NCI-H2196 (cell line): Measurements from ENCODE around the gene LAMB1.
"Not testable (repeated sequence)": the region's sequence is repeated elsewhere in the genome, so short reads cannot be mapped to it uniquely, and the experiment has no call there.

Experiments used
- DNase-seq: peaks from one replicate; lab custom pipeline; 2025; ENCODE audit not compliant: unreplicated experiment; lab: John Stamatoyannopoulos, UW

Gene LAMB1

DNA sequence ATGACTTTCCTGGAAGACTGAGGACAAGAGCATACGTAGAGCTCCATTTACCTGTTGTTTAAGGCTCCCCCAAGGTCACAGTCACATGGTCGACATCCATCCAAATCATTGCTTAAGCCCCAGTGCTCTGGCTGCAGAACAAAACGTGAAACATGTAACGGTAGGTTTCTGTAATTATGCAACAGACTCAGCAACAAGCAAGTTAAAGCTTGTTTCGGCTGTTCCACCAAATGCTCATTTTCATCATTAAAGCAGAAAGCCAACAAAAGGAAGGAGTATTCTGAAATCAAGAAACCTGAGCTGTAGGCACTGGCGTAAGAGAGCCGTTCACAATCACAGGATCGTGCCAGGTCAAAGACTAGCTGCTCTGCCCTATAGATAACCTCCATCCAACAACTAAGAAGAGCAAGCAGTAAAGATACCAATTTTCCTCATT is 30.0 kb downstream of the LAMB1 start:
- DNase-seq, result peak; percentile 25

GRCh38 chr7:107972075-107972482 is 30.9 kb downstream of the LAMB1 start:
- DNase-seq, result no peak

GRCh38 chr7:107971613-107972012 is 31.3 kb downstream of the LAMB1 start:
- no peak for DNase-seq

DNA sequence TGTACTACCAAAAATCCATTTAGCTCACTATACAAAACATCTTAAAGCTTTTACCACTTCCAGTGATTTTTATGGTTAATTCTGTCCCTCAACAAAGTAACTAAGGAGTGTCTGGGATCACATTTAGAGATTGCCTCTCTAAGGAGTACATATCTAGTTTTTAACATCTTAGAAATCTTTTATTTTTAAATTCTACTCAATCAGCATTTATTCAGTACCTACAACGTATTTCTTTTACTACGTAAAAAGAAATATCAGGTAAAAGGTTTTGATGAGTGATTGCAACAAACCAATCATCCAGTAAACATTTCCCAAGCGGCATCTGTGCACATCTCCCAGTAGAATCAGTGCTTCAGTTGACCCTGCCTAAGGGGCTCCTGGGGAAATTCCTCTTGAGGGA is 31.9 kb downstream of the LAMB1 start:
- no peak for DNase-seq

DNA sequence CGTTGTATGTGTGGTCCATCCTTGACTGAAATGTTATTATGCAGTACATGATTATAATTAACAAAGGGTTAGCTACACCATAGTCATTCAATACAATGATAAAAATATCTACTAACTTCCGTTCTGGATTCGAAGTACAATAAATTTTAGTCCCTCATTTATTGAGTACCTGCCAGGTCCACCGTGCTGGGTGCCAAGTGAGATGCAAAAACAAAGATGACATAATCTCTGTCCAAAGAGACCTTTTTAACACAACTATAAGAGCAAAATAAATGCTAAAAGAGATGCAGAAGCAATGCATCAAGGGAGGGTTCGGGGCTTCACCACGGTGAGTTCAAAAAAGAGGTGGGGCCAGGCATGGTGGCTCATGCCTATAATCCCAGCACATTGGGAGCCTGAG is 33.1 kb downstream of the LAMB1 start:
- no peak for DNase-seq

GRCh38 chr7:107968449-107968848 is 34.5 kb downstream of the LAMB1 start:
- no peak for DNase-seq

DNA sequence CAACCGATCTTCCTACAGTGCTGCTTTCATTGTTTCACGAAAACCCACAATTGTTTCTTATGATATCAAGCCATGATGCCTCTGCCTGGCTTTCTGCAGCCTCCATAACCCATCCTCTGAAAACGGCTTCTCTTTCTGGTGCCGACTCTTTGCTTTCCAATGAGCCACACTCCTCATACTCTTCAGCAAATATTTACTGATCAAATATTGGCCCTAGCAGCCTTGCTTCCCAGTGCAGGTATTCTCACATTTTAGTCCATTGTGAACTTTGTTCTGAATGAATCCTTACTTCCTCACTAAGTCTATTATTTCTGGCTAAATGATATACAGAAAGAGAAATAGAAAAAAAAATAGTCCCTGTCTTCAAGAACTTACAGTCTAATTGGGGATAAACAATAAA is 35.5 kb downstream of the LAMB1 start:
- DNase-seq, result no peak

GRCh38 chr7:107966711-107967110 is 36.2 kb downstream of the LAMB1 start:
- peak; percentile 66 for DNase-seq

GRCh38 chr7:107964510-107964909 is 38.5 kb downstream of the LAMB1 start:
- DNase-seq, result no peak

DNA sequence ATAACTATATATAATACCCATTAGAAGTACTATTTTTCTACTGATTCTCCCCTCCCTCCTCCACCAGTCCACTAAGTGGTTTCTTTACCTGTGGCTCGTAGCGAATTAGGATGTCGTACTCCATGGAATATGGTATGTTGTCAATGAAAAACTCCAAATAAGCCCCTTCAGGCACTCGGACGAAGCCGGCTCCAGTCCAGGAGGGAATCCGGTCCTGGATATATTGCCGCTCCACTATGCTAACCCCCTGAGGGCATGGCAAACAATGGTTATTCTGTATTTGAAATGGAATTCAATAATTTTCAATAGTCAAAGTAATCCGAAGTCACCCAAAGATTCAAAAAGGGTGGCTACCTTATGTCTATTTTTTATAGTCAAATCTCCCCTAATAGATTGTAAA is 40.1 kb downstream of the LAMB1 start:
- no peak for DNase-seq

- peak; percentile 30 for DNase-seq
These were observed 41.6 kb downstream of the LAMB1 start for GRCh38 chr7:107961405-107961804.

GRCh38 chr7:107960272-107960671 is 42.7 kb downstream of the LAMB1 start:
- peak; percentile 33 for DNase-seq

- DNase-seq, result no peak
These were observed 43.4 kb downstream of the LAMB1 start for GRCh38 chr7:107959527-107959898.

GRCh38 chr7:107958764-107959526 is 44.0 kb downstream of the LAMB1 start:
- no peak for DNase-seq

DNA sequence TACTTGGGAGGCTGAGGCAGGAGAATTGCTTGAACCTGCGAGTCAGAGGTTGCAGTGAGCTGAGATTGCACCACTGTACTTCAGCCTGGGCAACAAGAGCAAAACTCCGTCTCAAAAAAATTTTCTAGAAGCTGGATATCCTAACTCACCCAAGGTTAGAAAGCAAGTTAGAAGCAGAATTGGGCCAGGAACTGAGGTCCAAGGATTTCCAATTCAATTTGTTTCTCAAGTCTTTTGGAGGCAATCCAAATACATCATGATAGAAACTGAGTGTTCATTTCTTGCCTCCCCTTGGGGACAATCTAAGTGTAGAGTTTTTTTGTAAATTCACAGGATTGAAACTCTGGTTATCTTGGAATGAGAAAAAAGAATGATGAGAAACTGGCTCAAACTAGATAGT is 45.5 kb downstream of the LAMB1 start:
- no peak for DNase-seq

GRCh38 chr7:107956950-107957349 is 46.0 kb downstream of the LAMB1 start:
- not testable (repeated sequence) for DNase-seq

GRCh38 chr7:107955394-107955793 is 47.6 kb downstream of the LAMB1 start:
- no peak for DNase-seq

DNA sequence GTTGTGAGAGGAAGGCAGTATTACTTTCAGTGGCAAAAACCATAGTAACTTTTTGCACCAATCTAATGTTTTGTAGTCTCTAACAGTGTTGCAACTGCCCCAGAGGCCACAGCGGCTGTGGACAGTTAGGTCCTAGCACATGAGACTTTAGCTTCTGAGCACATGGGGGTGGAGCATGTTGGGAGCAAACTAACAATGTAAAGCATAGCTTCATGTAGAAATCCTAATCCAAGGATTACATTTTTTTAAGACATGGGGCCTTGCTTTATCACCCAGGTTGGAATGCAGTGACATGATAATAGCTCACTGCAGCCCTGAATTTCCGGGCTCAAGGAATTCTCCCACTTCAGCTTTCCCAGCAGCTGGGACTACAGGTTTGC is 49.0 kb downstream of the LAMB1 start:
- no peak for DNase-seq

- DNase-seq, result no peak
These were observed 49.6 kb downstream of the LAMB1 start for GRCh38 chr7:107953265-107953923.

DNA sequence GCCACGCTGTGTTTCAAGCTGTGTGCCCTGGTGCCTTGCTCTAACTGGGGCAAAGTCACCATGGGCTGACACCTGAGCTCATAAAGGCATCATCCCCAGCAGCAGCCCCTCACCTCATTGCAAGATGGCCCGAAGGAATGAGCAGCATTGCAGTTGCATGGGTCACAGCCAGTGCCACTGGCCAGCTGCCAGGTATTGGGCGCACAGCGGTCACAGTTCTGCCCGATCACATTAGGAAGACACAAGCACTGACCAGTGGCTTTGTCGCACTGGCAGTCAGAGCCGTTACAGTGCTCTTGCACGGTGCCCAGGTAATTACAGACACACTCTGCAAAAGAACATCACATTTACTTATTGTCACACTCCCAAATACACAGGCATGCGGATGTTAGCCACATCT is 51.1 kb downstream of the LAMB1 start:
- no peak for DNase-seq

- no peak for DNase-seq
These were observed 51.7 kb downstream of the LAMB1 start for GRCh38 chr7:107951172-107951787.

GRCh38 chr7:107949443-107949935 is 53.5 kb downstream of the LAMB1 start:
- DNase-seq, result no peak
